Left ventricle myocardium inferior (tissue), 1 donor: ENCODE results near the gene MAN1B1. TPM values are rescaled to one million over a fixed set of nuclear protein-coding genes. Genes with fewer than 3 reads are reported as not detected.

Source experiments
- DNase-seq: peaks from one replicate; pipeline ENCODE4 v3.0.0-alpha.2; 2020
- H3K27ac ChIP-seq: fragments of 200-600 bp; replicated peaks from 2 replicates; pipeline ENCODE4 v1.8.0; 2021
- H3K27me3 ChIP-seq: fragments of 200-600 bp; 2 replicates; pipeline ENCODE4 v1.8.0; 2021; ENCODE audit warnings: low read depth
- H3K36me3 ChIP-seq: fragments of 200-600 bp; 2 replicates; pipeline ENCODE4 v1.8.0; 2021
- H3K4me1 ChIP-seq: fragments of 200-600 bp; 2 replicates; pipeline ENCODE4 v1.8.0; 2021
- H3K4me3 ChIP-seq: fragments of 200-600 bp; 2 replicates; pipeline ENCODE4 v1.8.0; 2021; ENCODE audit warnings: mild to moderate bottlenecking, moderate library complexity
- H3K9me3 ChIP-seq: fragments of 200-600 bp; replicated peaks from 2 replicates; pipeline ENCODE4 v1.8.0; 2021
- CTCF ChIP-seq: fragments of 200-600 bp; IDR thresholded peaks from 2 replicates; pipeline ENCODE4 v1.8.0; 2021; ENCODE audit warnings: antibody characterized with exemption, mild to moderate bottlenecking, borderline replicate concordance
- intact Hi-C: fragments of 100-400 bp; cut with micrococcal nuclease; formaldehyde crosslinking; loops from one replicate; pipeline ENCODE4 v1.11.0; 2022
- total RNA-seq: library from RNA; stranded (reverse); fragmentation: NEBNext Ultra II Directional; extraction: Animal tissue kit (Norgen Biotek cat#: 25700); gene quantifications from one replicate; pipeline ENCODE4 v1.2.1, GENCODE V29; 2021
- donor health status: DM: no; HTN: yes; CAD: no; lungs with severe emphysema.

The MAN1B1 gene
- total RNA-seq, 1 donor from 2014 or later = 20.6 TPM

DNA sequence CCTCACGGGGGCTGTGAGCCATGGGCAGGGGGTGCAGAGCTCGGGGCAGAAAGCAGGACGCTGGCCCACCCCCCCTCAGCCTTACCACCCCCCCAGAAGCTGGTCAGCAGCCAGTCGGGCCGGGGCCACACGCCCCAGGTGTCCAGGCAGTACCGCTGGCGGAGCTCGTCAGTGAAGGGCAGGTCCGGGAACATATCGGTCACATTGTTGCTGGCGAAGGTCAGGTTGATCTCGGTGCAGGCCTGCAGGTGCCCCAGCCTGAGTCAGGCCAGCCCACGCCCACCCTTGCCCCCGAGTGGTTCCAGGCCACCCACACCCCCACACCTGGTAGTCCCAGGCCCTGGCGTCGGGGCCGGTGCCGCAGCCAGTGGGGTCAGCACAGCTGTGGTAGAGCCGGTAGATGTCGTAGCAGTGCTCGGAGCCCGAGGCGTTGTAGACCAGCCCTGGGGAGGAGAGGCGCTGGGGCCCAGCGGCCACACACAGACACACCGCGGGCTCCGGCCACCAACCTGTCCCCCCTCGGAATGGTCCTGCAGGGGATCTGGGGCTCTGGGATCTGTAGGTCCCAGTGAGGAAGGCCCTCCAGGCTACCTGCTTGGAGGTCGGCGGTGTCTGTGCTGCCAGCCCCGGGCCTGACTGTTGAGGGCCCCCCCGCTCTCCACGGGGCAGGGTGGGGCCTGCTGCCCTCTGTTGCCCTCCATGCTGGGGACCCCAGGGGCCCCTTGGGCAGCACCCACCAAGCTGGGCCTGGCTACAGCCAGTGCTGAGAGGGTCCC, 25.2 kb downstream of the MAN1B1 start:
- intact Hi-C loops = no loop called here
- Histone ChIP-seq H3K4me1 (peaks cover 29% of the 10 kb centered on the region), H3K4me3 (no peak overlapping the region), H3K27ac (no peak overlapping the region), H3K27me3 (no peaks in the 10 kb centered on the region), H3K36me3 (peaks cover 56% of the 10 kb centered on the region), H3K9me3 (no peaks in the 10 kb centered on the region)
- no peak for DNase-seq
- TF ChIP-seq CTCF = no peak

- intact Hi-C loops = no loop called here
- Histone ChIP-seq H3K27ac (no peak overlapping the region), H3K4me1 (peaks cover 37% of the 10 kb centered on the region), H3K4me3 (peak overlapping the region; percentile 94), H3K36me3 (peaks cover 48% of the 10 kb centered on the region), H3K9me3 (no peaks in the 10 kb centered on the region), H3K27me3 (no peaks in the 10 kb centered on the region)
- TF ChIP-seq CTCF = no peak
- no peak for DNase-seq
These were observed 26.0 kb downstream of the MAN1B1 start for GRCh38 chr9:137112564-137113384.

- intact Hi-C loops = no loop called here
These were observed 26.8 kb downstream of the MAN1B1 start for GRCh38 chr9:137113385-137114159.

DNA sequence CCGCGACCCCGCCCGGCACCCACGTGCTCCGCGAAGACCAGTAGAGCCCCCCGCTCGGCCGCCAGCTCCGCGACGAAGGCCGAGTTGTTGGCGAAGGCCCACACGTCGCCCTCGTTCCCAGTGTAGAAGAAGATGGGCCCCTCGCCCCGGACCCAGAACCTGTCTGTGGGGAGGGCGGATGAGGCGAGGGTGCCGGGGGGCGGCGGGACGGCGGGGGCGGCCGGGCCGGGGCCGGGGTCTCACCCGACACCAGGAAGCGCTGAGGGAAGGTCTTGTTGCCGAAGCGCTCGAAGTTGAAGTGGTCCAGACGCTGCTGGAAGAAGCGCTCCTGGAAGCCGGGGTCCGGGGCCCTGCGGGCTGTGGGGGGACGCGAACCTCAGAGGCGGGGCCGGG, 27.4 kb downstream of the MAN1B1 start:
- intact Hi-C loops = no loop called here
- Histone ChIP-seq H3K36me3 (peaks cover 33% of the 10 kb centered on the region), H3K4me3 (peak overlapping the region; percentile 94), H3K27ac (peak overlapping the region; percentile 92), H3K4me1 (peaks cover 46% of the 10 kb centered on the region), H3K27me3 (no peaks in the 10 kb centered on the region), H3K9me3 (no peaks in the 10 kb centered on the region)
- no peak for DNase-seq
- TF ChIP-seq CTCF = no peak

More at GRCh38 chr9:137113385-137114159, 26.8 kb downstream of the MAN1B1 start:
- H3K27me3 ChIP-seq = no peaks in the 10 kb centered on the region
- no peak for DNase-seq
- peaks cover 40% of the 10 kb centered on the region for H3K36me3 ChIP-seq
- H3K9me3 ChIP-seq = no peaks in the 10 kb centered on the region
- peaks cover 45% of the 10 kb centered on the region for H3K4me1 ChIP-seq
- peak overlapping the region; percentile 94 for H3K4me3 ChIP-seq
- TF ChIP-seq CTCF = no peak
- H3K27ac ChIP-seq = no peak overlapping the region
